GM23248 (cell line): ENCODE data around the gene MTERF2. TPM values are rescaled to one million over a fixed set of nuclear protein-coding genes. Genes with fewer than 3 reads are reported as not detected.

ENCODE experiments used
- DNase-seq: peaks from one replicate; pipeline ENCODE4 v3.0.0-alpha.2; 2015
- H2AFZ ChIP-seq: fragments of 200-600 bp; sonication (generic); 2 replicates; pipeline ENCODE4 v1.6.1; 2016; ENCODE audit warnings: antibody characterized with exemption
- H3F3A ChIP-seq: fragments of 200-600 bp; sonication (generic); 2 replicates; pipeline ENCODE4 v1.6.1; 2016; ENCODE audit warnings: mild to moderate bottlenecking, antibody characterized with exemption, mixed run types; ENCODE audit not compliant: insufficient read depth
- H3K27ac ChIP-seq: fragments of 200-600 bp; sonication (generic); 2 replicates; pipeline ENCODE4 v1.5.1; 2016; ENCODE audit warnings: mild to moderate bottlenecking
- H3K27me3 ChIP-seq: fragments of 200-600 bp; sonication (generic); replicated peaks from 2 replicates; pipeline ENCODE4 v1.6.1; 2016; ENCODE audit warnings: mild to moderate bottlenecking; ENCODE audit not compliant: insufficient read depth
- H3K36me3 ChIP-seq: fragments of 200-600 bp; sonication (generic); 2 replicates; pipeline ENCODE4 v1.6.1; 2016; ENCODE audit warnings: low read depth, mild to moderate bottlenecking
- H3K4me1 ChIP-seq: fragments of 200-600 bp; sonication (generic); 2 replicates; pipeline ENCODE4 v1.6.1; 2016; ENCODE audit warnings: mild to moderate bottlenecking; ENCODE audit not compliant: insufficient read depth
- H3K4me2 ChIP-seq: fragments of 200-600 bp; sonication (generic); one replicate; pipeline ENCODE4 v1.6.1; 2016; ENCODE audit warnings: mild to moderate bottlenecking; ENCODE audit not compliant: unreplicated experiment
- H3K4me3 ChIP-seq: fragments of 200-600 bp; sonication (generic); 2 replicates; pipeline ENCODE4 v1.5.1; 2016; ENCODE audit warnings: mild to moderate bottlenecking
- H3K79me2 ChIP-seq: fragments of 200-600 bp; sonication (generic); 2 replicates; pipeline ENCODE4 v1.6.1; 2016; ENCODE audit warnings: mild to moderate bottlenecking; ENCODE audit not compliant: insufficient read depth
- H3K9ac ChIP-seq: fragments of 200-600 bp; sonication (generic); 2 replicates; pipeline ENCODE4 v1.6.1; 2016; ENCODE audit warnings: mild to moderate bottlenecking
- H3K9me2 ChIP-seq: fragments of 200-600 bp; sonication (generic); 2 replicates; pipeline ENCODE4 v1.6.1; 2016; ENCODE audit warnings: mixed run types, mild to moderate bottlenecking, moderate library complexity; ENCODE audit not compliant: insufficient read depth
- H3K9me3 ChIP-seq: fragments of 200-600 bp; sonication (generic); one replicate; pipeline ENCODE4 v1.6.1; 2017; ENCODE audit warnings: low read depth
- H4K20me1 ChIP-seq: fragments of 200-600 bp; sonication (generic); 2 replicates; pipeline ENCODE4 v1.6.0; 2016; ENCODE audit not compliant: insufficient read depth
- EZH2 ChIP-seq: fragments of 200-600 bp; sonication (generic); IDR thresholded peaks from 2 replicates; pipeline ENCODE4 v1.6.1; 2018; ENCODE audit warnings: antibody characterized with exemption, mild to moderate bottlenecking; ENCODE audit not compliant: insufficient read depth, poor library complexity, severe bottlenecking
- EZH2phosphoT487 ChIP-seq: fragments of 200-600 bp; sonication (generic); IDR thresholded peaks from 2 replicates; pipeline ENCODE4 v1.6.1; 2018; ENCODE audit warnings: antibody characterized with exemption, moderate library complexity, mild to moderate bottlenecking, low read depth; ENCODE audit not compliant: insufficient read depth
- WGBS, 2 experiments: methylation state at CpG; one replicate each; pipeline ENCODE4 v1.1.6; 2015 to 2017; ENCODE audit warnings: low lambda C conversion rate in 2 of 2, low coverage in 1 of 2; ENCODE audit errors: missing lambda C conversion rate in 2 of 2; 5-methylcytosine and 5-hydroxymethylcytosine counted together
- in situ Hi-C: fragments of 300-500 bp; cut with MboI; formaldehyde crosslinking; loops from 2 replicates; pipeline ENCODE4 v1.15.0; 2020
- polyA plus RNA-seq: library from polyadenylated mRNA; unstranded; fragments of >200 nt; fragmentation: Nextera tagmentation; extraction: Ambion mirVana; gene quantifications from 2 replicates; pipeline ENCODE4 v1.2.1, GENCODE V29; 2016
- total RNA-seq: library from RNA; depleted of rRNA; stranded (reverse); fragments of >200 nt; shearing (Covaris generic); gene quantifications from 2 replicates; pipeline ENCODE4 v1.2.3, GENCODE V29; 2014

MTERF2 gene
- total and polyA plus RNA-seq, 2 experiments from 2014 or later, result 4.6 to 7.7 TPM

GRCh38 chr12:106971065-106971464 is 15.9 kb downstream of the MTERF2 start:
- H3K4me2 ChIP-seq, result no peak overlapping the region
- H3K36me3 ChIP-seq, result peaks cover 89% of the 10 kb centered on the region
- no peak overlapping the region for H3K9ac ChIP-seq
- no peaks in the 10 kb centered on the region for H3K9me3 ChIP-seq
- H2AFZ ChIP-seq, result no peak overlapping the region
- peaks cover 50% of the 10 kb centered on the region; the same call in 1 of the 2 replicates for H3F3A ChIP-seq
- no peak overlapping the region for H3K4me3 ChIP-seq
- DNase-seq, result no peak
- no peak overlapping the region for H3K27ac ChIP-seq
- H3K9me2 ChIP-seq, result no peaks in the 10 kb centered on the region
- H3K79me2 ChIP-seq, result peaks cover 100% of the 10 kb centered on the region
- H3K4me1 ChIP-seq, result peaks cover 26% of the 10 kb centered on the region
- in situ Hi-C loops, result no loop called here
- H4K20me1 ChIP-seq, result peaks cover 36% of the 10 kb centered on the region
- TF ChIP-seq EZH2phosphoT487 (no peak), EZH2 (no peak)
- H3K27me3 ChIP-seq, result no peaks in the 10 kb centered on the region
- WGBS, 2 experiments, result 98 to 100% methylated on average over 2 of the region's 2 CpGs

DNA sequence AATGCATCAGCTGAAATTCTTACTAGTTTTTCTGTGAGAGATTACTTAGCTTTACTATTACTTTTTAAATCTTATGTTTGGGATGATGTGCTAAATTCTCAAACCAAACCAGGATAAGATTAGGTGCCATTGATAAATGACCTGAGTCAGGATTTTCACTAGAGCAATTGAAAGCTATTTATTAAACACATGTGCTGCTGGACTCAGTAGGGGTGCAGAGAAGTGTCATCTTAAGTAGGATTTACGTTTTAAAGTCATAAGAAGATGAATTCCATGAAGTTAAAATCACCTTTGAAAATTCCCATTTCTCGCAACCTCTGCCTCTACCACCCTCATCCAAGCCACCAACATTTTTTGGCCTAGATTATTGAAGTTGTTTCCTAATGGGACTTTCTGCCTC is 22.4 kb downstream of the MTERF2 start:
- no peak overlapping the region for H3K4me3 ChIP-seq
- H3K4me1 ChIP-seq, result peaks cover 46% of the 10 kb centered on the region
- peaks cover 100% of the 10 kb centered on the region for H3K79me2 ChIP-seq
- H3K27ac ChIP-seq, result no peak overlapping the region
- in situ Hi-C loops, result no loop called here
- peaks cover 48% of the 10 kb centered on the region for H3K36me3 ChIP-seq
- no peak overlapping the region for H2AFZ ChIP-seq
- no peak overlapping the region for H3K4me2 ChIP-seq
- no peak for DNase-seq
- no peak overlapping the region for H3K9ac ChIP-seq
- TF ChIP-seq EZH2phosphoT487 (no peak), EZH2 (no peak)
- peaks cover 55% of the 10 kb centered on the region; the same call in 1 of the 2 replicates for H4K20me1 ChIP-seq
- 57 to 59% methylated on average over 2 of the region's 2 CpGs for WGBS, 2 experiments
- H3K9me2 ChIP-seq, result no peaks in the 10 kb centered on the region
- peaks cover 7% of the 10 kb centered on the region; the same call in 1 of the 2 replicates for H3F3A ChIP-seq
- no peaks in the 10 kb centered on the region for H3K9me3 ChIP-seq
- no peaks in the 10 kb centered on the region for H3K27me3 ChIP-seq

DNA sequence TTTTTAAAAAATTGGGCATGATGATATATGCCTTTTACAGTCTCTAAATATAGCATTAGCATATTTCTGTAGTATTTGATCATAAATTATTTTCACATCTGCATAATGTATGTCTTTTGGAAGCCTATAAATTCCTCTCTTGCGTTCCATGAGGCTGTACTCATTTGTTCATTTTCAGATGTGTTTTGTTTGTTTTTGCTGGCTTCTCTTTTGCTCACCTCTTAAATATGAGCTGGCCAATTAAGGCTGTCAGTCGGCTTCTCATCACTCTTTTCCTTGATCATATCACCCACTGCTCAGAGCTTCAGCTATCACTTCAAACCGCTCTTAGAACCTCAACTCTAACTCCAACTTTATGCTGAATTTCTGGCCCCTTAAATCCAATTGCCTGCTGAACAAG is 24.7 kb downstream of the MTERF2 start:
- Histone ChIP-seq H3K9me2 (no peaks in the 10 kb centered on the region), H3K4me3 (peak overlapping the region; percentile 20), H3K4me2 (peak overlapping the region; percentile 34), H3F3A (peaks cover 19% of the 10 kb centered on the region), H4K20me1 (peaks cover 56% of the 10 kb centered on the region; the same call in 1 of the 2 replicates), H3K79me2 (peaks cover 100% of the 10 kb centered on the region), H3K9ac (no peak overlapping the region), H2AFZ (no peak overlapping the region), H3K27me3 (no peaks in the 10 kb centered on the region), H3K9me3 (no peaks in the 10 kb centered on the region), H3K27ac (no peak overlapping the region), H3K36me3 (peaks cover 31% of the 10 kb centered on the region), H3K4me1 (peaks cover 56% of the 10 kb centered on the region)
- in situ Hi-C loops, result no loop called here
- 36 to 39% methylated on average over 2 to 3 of the region's 3 CpGs for WGBS, 2 experiments
- TF ChIP-seq EZH2phosphoT487 (no peak), EZH2 (no peak)
- no peak for DNase-seq

GRCh38 chr12:106960443-106960842 is 26.5 kb downstream of the MTERF2 start:
- Histone ChIP-seq H3K4me1 (peaks cover 50% of the 10 kb centered on the region), H3K36me3 (peaks cover 22% of the 10 kb centered on the region; the same call in 1 of the 2 replicates), H3F3A (peaks cover 26% of the 10 kb centered on the region), H4K20me1 (peaks cover 50% of the 10 kb centered on the region; the same call in 1 of the 2 replicates), H3K9ac (no peak overlapping the region), H3K9me2 (no peaks in the 10 kb centered on the region), H3K4me3 (no peak overlapping the region), H2AFZ (no peak overlapping the region), H3K27me3 (no peaks in the 10 kb centered on the region), H3K27ac (no peak overlapping the region), H3K4me2 (no peak overlapping the region), H3K79me2 (peaks cover 94% of the 10 kb centered on the region), H3K9me3 (no peaks in the 10 kb centered on the region)
- DNase-seq, result no peak
- in situ Hi-C loops, result no loop called here
- no peak for TF ChIP-seq EZH2phosphoT487
- TF ChIP-seq EZH2, result no peak
- WGBS, 2 experiments, result 86 to 90% methylated on average over 3 of the region's 3 CpGs
